Kidney (tissue), 22 donors: ENCODE measurements around the gene SLU7. TPM values are rescaled to one million over a fixed set of nuclear protein-coding genes. Genes with fewer than 3 reads are reported as not detected.

Experiments used
- DNase-seq, 5 donors: peaks; one replicate each; pipeline ENCODE4 v3.0.0-alpha.2; 2013 to 2020
- FAIRE-seq: peaks from 2 replicates; lab custom pipeline; 2012; peaks lifted over from hg19 to GRCh38; lab: Jason Lieb, UNC
- H3K27ac ChIP-seq, 2 donors: one replicate each; pipeline ENCODE4 v1.7.0; 2013; ENCODE audit warnings: low read depth in 2 of 2, low read length in 2 of 2, inconsistent platforms in 1 of 2
- H3K27me3 ChIP-seq: one replicate; pipeline ENCODE4 v1.7.1; 2013; ENCODE audit warnings: low read length, inconsistent platforms; ENCODE audit not compliant: control insufficient read depth, insufficient read depth
- H3K36me3 ChIP-seq, 3 donors: one replicate each; pipeline versions ENCODE4 v1.7.0 to v1.7.1; 2013; ENCODE audit warnings: low read length in 3 of 3, control low read depth in 1 of 3, inconsistent platforms in 1 of 3; ENCODE audit not compliant: insufficient read depth in 3 of 3, control insufficient read depth in 2 of 3
- H3K4me1 ChIP-seq, 3 donors: one replicate each; pipeline versions ENCODE4 v1.7.0 to v1.7.1; 2013; ENCODE audit warnings: low read length in 3 of 3, inconsistent platforms in 1 of 3, low read depth in 1 of 3; ENCODE audit not compliant: control insufficient read depth in 2 of 3, insufficient read depth in 2 of 3
- H3K4me3 ChIP-seq, 3 donors: one replicate each; pipeline versions ENCODE4 v1.7.0 to v1.8.1; 2013; ENCODE audit warnings: low read length in 3 of 3, control low read depth in 1 of 3, inconsistent platforms in 1 of 3
- H3K9ac ChIP-seq, 3 donors: one replicate each; pipeline versions ENCODE4 v1.7.0 to v1.7.1; 2013; ENCODE audit warnings: low read length in 3 of 3, control low read depth in 1 of 3, inconsistent platforms in 1 of 3
- H3K9me3 ChIP-seq, 3 donors: one replicate each; pipeline versions ENCODE4 v1.7.0 to v1.7.1; 2013; ENCODE audit warnings: low read length in 3 of 3, control low read depth in 1 of 3, inconsistent platforms in 1 of 3; ENCODE audit not compliant: control insufficient read depth in 2 of 3, insufficient read depth in 1 of 3
- intact Hi-C: fragments of 100-400 bp; cut with DNase I; formaldehyde crosslinking; loops from one replicate; pipeline ENCODE4 v1.11.1; 2022
- long read RNA-seq, 10 donors: library from polyadenylated mRNA in 1 of 10; unstranded in 1 of 10; transcript quantifications; one replicate each; pipeline ENCODE4 v2.0.0 and lab custom pipeline, GENCODE V29; 2021 to 2026
- polyA plus RNA-seq: library from polyadenylated mRNA; stranded (reverse); fragments of 350-450 nt; fragmentation: Illumina TruSeq; extraction: RNeasy Lipid Tissue Mini Kit (QIAGEN cat#74804); gene quantifications from one replicate; pipeline ENCODE4 v1.2.3, GENCODE V29; 2014; ENCODE audit warnings: low read depth, low replicate concordance; ENCODE audit not compliant: insufficient read depth
- total RNA-seq: library from RNA; stranded (reverse); fragmentation: NEBNext Ultra II Directional; extraction: Animal tissue kit (Norgen Biotek cat#: 25700); gene quantifications from one replicate; pipeline ENCODE4 v1.2.1, GENCODE V29; 2021
- TF ChIP-seq, protein P1 (sequence below): IDR thresholded peaks from 3 replicates; pipeline ENCODE4 v1.5.1; 2012; ENCODE audit warnings: mild to moderate bottlenecking, moderate library complexity, borderline replicate concordance; ENCODE audit not compliant: insufficient read depth; ENCODE audit errors: extremely low read depth
- donor health status: control.
- donor health status: control.
- donor health status: control.
- donor health status: control.
- donor health status: control.
- donor health status: DM: yes; HTN: yes; CAD: no.
- donor health status: Normal renal cell carcinoma (clear cell type).

Gene SLU7
- total RNA-seq = 56.9 TPM
- 41.7 TPM for polyA plus RNA-seq
- long read RNA-seq, donor 1, partial matches to known transcripts = 6 of 9 reads
- long read RNA-seq, donor 1, other reads (novel, unspliced or antisense) = 0 of 9 reads
- long read RNA-seq, donor 2, partial matches to known transcripts = 10 of 13 reads
- long read RNA-seq, donor 2, other reads (novel, unspliced or antisense) = 0 of 13 reads
- long read RNA-seq, donor 3, partial matches to known transcripts = 18 of 19 reads
- long read RNA-seq, donor 3, other reads (novel, unspliced or antisense) = 0 of 19 reads
- long read RNA-seq, donor 4, partial matches to known transcripts = 0 of 2 reads
- long read RNA-seq, donor 4, other reads (novel, unspliced or antisense) = 0 of 2 reads
- long read RNA-seq, donor 5 = 0 reads
- long read RNA-seq, donor 6, partial matches to known transcripts = 385 of 508 reads
- long read RNA-seq, donor 6, other reads (novel, unspliced or antisense) = 121 of 508 reads
- long read RNA-seq, donor 7, partial matches to known transcripts = 15 of 23 reads
- long read RNA-seq, donor 7, other reads (novel, unspliced or antisense) = 4 of 23 reads
- long read RNA-seq, donor 8, partial matches to known transcripts = 16 of 19 reads
- long read RNA-seq, donor 8, other reads (novel, unspliced or antisense) = 0 of 19 reads
- long read RNA-seq, donor 9 = 0 reads
- long read RNA-seq, donor 10, partial matches to known transcripts = 6 of 10 reads
- long read RNA-seq, donor 10, other reads (novel, unspliced or antisense) = 0 of 10 reads

DNA sequence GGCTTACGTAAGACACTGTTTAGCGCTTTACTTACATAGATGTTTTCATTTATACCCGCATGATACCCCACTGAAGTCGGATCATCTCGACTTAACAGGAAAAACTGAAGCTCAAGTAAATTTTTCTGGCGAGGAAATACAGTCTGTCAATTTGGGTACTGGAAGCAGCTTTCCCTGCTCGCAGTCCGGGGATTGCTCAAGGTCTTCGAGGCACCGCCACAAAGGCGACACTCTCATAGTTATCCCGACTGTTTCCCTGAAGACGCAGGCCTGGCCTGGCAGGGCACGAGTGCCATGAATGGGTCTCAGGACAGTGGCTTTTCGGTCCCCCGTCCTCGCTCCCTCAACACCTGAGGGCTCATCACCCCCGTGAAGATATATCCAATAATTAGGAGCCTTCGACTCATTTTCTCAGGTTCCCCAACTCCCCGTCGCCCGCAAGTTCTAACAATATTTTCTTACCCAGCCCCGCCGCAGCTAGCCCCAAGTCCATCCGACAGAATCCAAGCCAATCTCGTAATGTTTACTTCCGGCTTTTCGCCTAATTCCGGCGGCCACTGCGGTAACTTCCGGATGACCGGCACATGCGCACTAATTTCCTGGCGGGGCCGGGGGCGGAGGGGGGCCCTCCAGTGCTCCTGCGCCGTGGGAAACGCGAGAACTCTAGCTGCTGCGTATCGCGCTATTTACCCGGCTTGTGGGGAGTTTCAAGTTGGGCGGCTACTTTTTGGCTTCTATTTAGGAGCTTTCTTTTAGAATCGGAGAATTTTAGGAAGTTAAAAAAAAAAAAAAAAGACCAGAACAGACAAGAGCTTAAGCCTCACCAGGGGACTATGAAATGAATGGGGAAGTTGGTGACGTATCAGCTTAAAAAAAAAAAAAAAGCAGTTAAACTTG lies at the start of gene SLU7:
TSS of gene SLU7 (minus strand) at position 521 of the 897 bp plus-strand sequence. CDS start 3,787 bp downstream, outside the sequence.
- Histone ChIP-seq H3K9ac (peak within 1 kb of the TSS; percentile 92 to 96 (median 92)), H3K4me1 (peaks cover 0 to 11% (median 9%) of the 10 kb centered on the region in 3 donors), H3K27me3 (no peaks in the 10 kb centered on the region), H3K9me3 (no peaks in the 10 kb centered on the region), H3K36me3 (peaks cover 0 to 3% (median 0%) of the 10 kb centered on the region in 3 donors), H3K4me3 (peak within 1 kb of the TSS; percentile 96 to 98 (median 96)), H3K27ac (peak within 1 kb of the TSS; percentile 73 to 94)
- TF ChIP-seq, protein P1, sequence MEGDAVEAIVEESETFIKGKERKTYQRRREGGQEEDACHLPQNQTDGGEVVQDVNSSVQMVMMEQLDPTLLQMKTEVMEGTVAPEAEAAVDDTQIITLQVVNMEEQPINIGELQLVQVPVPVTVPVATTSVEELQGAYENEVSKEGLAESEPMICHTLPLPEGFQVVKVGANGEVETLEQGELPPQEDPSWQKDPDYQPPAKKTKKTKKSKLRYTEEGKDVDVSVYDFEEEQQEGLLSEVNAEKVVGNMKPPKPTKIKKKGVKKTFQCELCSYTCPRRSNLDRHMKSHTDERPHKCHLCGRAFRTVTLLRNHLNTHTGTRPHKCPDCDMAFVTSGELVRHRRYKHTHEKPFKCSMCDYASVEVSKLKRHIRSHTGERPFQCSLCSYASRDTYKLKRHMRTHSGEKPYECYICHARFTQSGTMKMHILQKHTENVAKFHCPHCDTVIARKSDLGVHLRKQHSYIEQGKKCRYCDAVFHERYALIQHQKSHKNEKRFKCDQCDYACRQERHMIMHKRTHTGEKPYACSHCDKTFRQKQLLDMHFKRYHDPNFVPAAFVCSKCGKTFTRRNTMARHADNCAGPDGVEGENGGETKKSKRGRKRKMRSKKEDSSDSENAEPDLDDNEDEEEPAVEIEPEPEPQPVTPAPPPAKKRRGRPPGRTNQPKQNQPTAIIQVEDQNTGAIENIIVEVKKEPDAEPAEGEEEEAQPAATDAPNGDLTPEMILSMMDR = no peak
- intact Hi-C loops = no loop called here
- peak; percentile 80 for FAIRE-seq
- DNase-seq = peak; percentile 97 to 98 (median 97)

DNA sequence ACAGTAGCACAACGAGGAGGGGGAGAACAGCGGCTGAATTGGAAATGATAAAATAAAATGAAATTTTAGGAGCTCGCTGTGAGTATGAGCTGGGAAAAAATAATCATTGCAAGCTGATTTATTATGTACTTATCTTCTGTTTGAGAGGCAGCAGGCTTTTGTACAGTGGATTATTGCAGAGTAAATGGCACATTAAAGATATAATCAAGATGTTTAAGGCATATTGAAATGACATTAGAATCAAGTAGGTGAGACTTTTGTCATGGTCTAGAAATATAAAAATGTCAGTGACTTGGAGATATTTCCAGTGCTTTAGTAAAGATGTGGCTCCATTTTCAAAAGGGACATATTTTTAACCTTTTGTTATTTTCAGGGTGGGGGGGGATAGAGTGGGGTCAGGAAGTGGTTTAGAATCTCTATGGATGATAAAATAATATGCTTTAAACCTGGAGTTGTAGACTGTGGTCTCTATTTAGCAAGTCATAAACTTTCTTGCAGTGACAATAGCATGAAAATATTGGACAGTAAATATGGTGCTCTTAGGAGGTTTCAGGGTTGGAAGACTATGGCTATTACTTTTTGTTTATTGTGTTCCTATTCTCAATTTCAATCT lies 49.6 kb upstream of the SLU7 start:
- Histone ChIP-seq H3K27me3 (no peaks in the 10 kb centered on the region), H3K4me1 (peaks cover 0 to 2% (median 2%) of the 10 kb centered on the region in 3 donors), H3K4me3 (peak overlapping the region; percentile 14 to 57 (median 42)), H3K27ac (no peak overlapping the region), H3K9me3 (no peaks in the 10 kb centered on the region), H3K9ac (peak overlapping the region in 1 of 3 donors; percentile 3), H3K36me3 (no peaks in the 10 kb centered on the region)
- FAIRE-seq = no peak
- intact Hi-C loops = no loop called here
- TF ChIP-seq, protein P1 = no peak
- DNase-seq = no peak
